Measurements from ENCODE around the gene DPPA4. TPM values are rescaled to one million over a fixed set of nuclear protein-coding genes. Genes with fewer than 3 reads are reported as not detected.

The DPPA4 gene
- polyA plus RNA-seq, 1 of the 3 experiments (the other 2 are of a cell fraction): not detected

DNA sequence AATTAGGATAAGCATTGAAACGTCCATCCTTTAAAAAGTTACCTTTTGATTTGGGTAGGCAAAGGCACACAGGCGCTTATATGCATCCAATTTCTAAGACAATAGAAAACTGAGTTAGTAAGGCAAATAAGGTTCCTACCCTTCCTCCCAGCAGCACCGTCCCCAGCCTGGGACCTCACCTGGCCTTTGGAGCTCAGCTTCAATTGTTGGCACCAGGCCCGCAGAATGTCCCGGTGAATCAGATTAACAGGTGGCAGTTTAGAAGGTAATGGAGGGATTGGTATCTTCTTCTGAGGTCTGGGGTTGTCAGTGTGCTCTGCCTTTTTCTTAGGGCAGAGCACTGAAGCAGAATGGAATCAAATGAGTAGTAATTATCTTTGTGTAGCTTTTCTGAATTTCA is 5.7 kb downstream of the DPPA4 start:
- Histone ChIP-seq H3K9me3 (no peaks in the 10 kb centered on the region), H4K20me1 (ENCODE audit: insufficient read depth) (no peaks in the 10 kb centered on the region), H3K27me3 (ENCODE audit: insufficient read depth) (no peaks in the 10 kb centered on the region), H3K4me3 (ENCODE audit: low read depth in 2 of 2, low read length in 1 of 2) (no peak overlapping the region), H3K9ac (no peak overlapping the region), H3K79me2 (ENCODE audit: insufficient read depth) (no peaks in the 10 kb centered on the region), H3K9me2 (no peaks in the 10 kb centered on the region), H2AFZ (ENCODE audit: low read depth) (no peak overlapping the region), H3K36me3 (replicated peaks in 1 of 2; ENCODE audit: control insufficient read depth in 1 of 2, insufficient read depth in 2 of 2, low read length in 1 of 2) (no peaks in the 10 kb centered on the region), H3K4me1 (ENCODE audit: control insufficient read depth in 1 of 2, insufficient read depth in 2 of 2, low read depth in 1 of 2, low read length in 1 of 2) (no peaks in the 10 kb centered on the region), H3F3A (replicated peaks; ENCODE audit: insufficient read depth) (no peaks in the 10 kb centered on the region), H3K4me2 (no peak overlapping the region), H3K27ac (ENCODE audit: low read depth in 2 of 2, low read length in 1 of 2) (no peak overlapping the region)
- TF ChIP-seq FOXM1 (IDR thresholded peaks at IDR 0.05; ENCODE audit: low read depth): no peak
- TF ChIP-seq, protein P1, sequence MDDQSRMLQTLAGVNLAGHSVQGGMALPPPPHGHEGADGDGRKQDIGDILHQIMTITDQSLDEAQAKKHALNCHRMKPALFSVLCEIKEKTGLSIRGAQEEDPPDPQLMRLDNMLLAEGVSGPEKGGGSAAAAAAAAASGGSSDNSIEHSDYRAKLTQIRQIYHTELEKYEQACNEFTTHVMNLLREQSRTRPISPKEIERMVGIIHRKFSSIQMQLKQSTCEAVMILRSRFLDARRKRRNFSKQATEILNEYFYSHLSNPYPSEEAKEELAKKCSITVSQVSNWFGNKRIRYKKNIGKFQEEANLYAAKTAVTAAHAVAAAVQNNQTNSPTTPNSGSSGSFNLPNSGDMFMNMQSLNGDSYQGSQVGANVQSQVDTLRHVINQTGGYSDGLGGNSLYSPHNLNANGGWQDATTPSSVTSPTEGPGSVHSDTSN (IDR thresholded peaks at IDR 0.05): no peak
- no peak for TF ChIP-seq FOSL2 (IDR thresholded peaks at IDR 0.05; ENCODE audit: borderline replicate concordance, low read depth)
- no peak for TF ChIP-seq CHD2 (IDR thresholded peaks at IDR 0.05; ENCODE audit: low read length, partially characterized antibody)
- no peak for TF ChIP-seq RAD21 (IDR thresholded peaks at IDR 0.05; ENCODE audit: low read length)
- TF ChIP-seq GATA2 (CRISPR knock-in tag; IDR thresholded peaks at IDR 0.05): no peak
- no peak for TF ChIP-seq RXRA (IDR thresholded peaks at IDR 0.05; ENCODE audit: borderline replicate concordance, low read depth)
- TF ChIP-seq FOXJ3 (CRISPR knock-in tag; IDR thresholded peaks at IDR 0.05): no peak
- TF ChIP-seq, protein P2, sequence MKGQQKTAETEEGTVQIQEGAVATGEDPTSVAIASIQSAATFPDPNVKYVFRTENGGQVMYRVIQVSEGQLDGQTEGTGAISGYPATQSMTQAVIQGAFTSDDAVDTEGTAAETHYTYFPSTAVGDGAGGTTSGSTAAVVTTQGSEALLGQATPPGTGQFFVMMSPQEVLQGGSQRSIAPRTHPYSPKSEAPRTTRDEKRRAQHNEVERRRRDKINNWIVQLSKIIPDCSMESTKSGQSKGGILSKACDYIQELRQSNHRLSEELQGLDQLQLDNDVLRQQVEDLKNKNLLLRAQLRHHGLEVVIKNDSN (IDR thresholded peaks at IDR 0.05; ENCODE audit: borderline replicate concordance, low read depth): no peak
- TF ChIP-seq, protein P3, sequence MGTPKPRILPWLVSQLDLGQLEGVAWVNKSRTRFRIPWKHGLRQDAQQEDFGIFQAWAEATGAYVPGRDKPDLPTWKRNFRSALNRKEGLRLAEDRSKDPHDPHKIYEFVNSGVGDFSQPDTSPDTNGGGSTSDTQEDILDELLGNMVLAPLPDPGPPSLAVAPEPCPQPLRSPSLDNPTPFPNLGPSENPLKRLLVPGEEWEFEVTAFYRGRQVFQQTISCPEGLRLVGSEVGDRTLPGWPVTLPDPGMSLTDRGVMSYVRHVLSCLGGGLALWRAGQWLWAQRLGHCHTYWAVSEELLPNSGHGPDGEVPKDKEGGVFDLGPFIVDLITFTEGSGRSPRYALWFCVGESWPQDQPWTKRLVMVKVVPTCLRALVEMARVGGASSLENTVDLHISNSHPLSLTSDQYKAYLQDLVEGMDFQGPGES (IDR thresholded peaks at IDR 0.05; ENCODE audit: low read depth, low read length): no peak
- 57% methylated on average over 5 of the region's 5 CpGs for WGBS (ENCODE audit: low lambda C conversion rate)
- ChIA-PET CTCF (no interaction called here), POLR2A (no interaction called here)
- no peak for DNase-seq

DNA sequence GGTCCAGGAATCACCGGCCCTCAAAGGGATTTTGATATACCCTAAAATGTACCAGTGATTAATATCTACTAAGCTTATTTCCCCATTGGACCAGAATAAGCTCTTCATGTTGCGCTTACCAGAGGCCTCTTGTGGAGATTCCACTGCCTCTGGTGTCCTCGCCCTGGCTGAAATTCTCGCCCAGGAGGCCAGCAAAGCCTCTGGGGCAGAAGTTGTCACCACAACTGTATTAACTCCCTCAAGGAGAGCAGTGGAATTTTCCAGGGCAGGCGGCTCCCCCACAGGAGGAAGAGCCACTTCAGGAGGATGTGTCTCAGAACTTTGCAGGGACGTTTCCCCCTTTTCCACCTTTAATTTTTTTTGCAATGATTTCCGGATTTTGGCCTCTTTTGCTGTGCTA is 6.9 kb downstream of the DPPA4 start:
- POLR2A ChIA-PET: no interaction called here

More for the DNA sequence above, 6.9 kb downstream of the DPPA4 start:
- TF ChIP-seq FOXJ3 (CRISPR knock-in tag; IDR thresholded peaks at IDR 0.05) (no peak), POLR2AphosphoS5 (IDR thresholded peaks at IDR 0.05; ENCODE audit: low read depth, low read length) (no peak), NRF1 (IDR thresholded peaks at IDR 0.05; ENCODE audit: low read depth, low read length) (no peak), TEAD4 (IDR thresholded peaks at IDR 0.05; ENCODE audit: borderline replicate concordance, insufficient read depth) (no peak), NFIC (IDR thresholded peaks at IDR 0.05; ENCODE audit: borderline replicate concordance) (no peak), RCOR1 (IDR thresholded peaks at IDR 0.05; ENCODE audit: low read length) (no peak), TCF12 (IDR thresholded peaks at IDR 0.05) (no peak)
- TF ChIP-seq, protein P2 (IDR thresholded peaks at IDR 0.05; ENCODE audit: borderline replicate concordance, low read depth): no peak
- TF ChIP-seq, protein P3 (IDR thresholded peaks at IDR 0.05; ENCODE audit: low read depth, low read length): no peak
- TF ChIP-seq, protein P4, sequence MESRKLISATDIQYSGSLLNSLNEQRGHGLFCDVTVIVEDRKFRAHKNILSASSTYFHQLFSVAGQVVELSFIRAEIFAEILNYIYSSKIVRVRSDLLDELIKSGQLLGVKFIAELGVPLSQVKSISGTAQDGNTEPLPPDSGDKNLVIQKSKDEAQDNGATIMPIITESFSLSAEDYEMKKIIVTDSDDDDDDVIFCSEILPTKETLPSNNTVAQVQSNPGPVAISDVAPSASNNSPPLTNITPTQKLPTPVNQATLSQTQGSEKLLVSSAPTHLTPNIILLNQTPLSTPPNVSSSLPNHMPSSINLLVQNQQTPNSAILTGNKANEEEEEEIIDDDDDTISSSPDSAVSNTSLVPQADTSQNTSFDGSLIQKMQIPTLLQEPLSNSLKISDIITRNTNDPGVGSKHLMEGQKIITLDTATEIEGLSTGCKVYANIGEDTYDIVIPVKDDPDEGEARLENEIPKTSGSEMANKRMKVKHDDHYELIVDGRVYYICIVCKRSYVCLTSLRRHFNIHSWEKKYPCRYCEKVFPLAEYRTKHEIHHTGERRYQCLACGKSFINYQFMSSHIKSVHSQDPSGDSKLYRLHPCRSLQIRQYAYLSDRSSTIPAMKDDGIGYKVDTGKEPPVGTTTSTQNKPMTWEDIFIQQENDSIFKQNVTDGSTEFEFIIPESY (IDR thresholded peaks at IDR 0.05; ENCODE audit: borderline replicate concordance, low read depth): no peak
- 56% methylated on average over 6 of the region's 7 CpGs for WGBS (ENCODE audit: low lambda C conversion rate)
- no peak overlapping the region for H3K4me3 ChIP-seq (ENCODE audit: low read depth in 2 of 2, low read length in 1 of 2)
- no peaks in the 10 kb centered on the region for H3K36me3 ChIP-seq (replicated peaks in 1 of 2; ENCODE audit: control insufficient read depth in 1 of 2, insufficient read depth in 2 of 2, low read length in 1 of 2)
- H3K27ac ChIP-seq (ENCODE audit: low read depth in 2 of 2, low read length in 1 of 2): no peak overlapping the region
- no peak for DNase-seq
- no peaks in the 10 kb centered on the region for H3K27me3 ChIP-seq (ENCODE audit: insufficient read depth)
- H2AFZ ChIP-seq (ENCODE audit: low read depth): no peak overlapping the region
- no peaks in the 10 kb centered on the region for H3K4me1 ChIP-seq (ENCODE audit: control insufficient read depth in 1 of 2, insufficient read depth in 2 of 2, low read depth in 1 of 2, low read length in 1 of 2)
- no peaks in the 10 kb centered on the region for H3K79me2 ChIP-seq (ENCODE audit: insufficient read depth)
- H3K9me2 ChIP-seq: no peaks in the 10 kb centered on the region
- H4K20me1 ChIP-seq (ENCODE audit: insufficient read depth): no peaks in the 10 kb centered on the region
- H3K9ac ChIP-seq: no peak overlapping the region
- no peaks in the 10 kb centered on the region for H3F3A ChIP-seq (replicated peaks; ENCODE audit: insufficient read depth)
- CTCF ChIA-PET: no interaction called here
- H3K9me3 ChIP-seq: no peaks in the 10 kb centered on the region
- no peak overlapping the region for H3K4me2 ChIP-seq

Data from SK-N-SH (cell line).